H9 (cell line): ENCODE results near the gene EIF3K. TPM values are rescaled to one million over a fixed set of nuclear protein-coding genes. Genes with fewer than 3 reads are reported as not detected.
A peak's percentile ranks its signal among the peaks of the same experiment; 100 is the strongest.
"Not testable (repeated sequence)": the region's sequence is repeated elsewhere in the genome, so short reads cannot be mapped to it uniquely, and the experiment has no call there.

Source experiments
- DNase-seq: peaks from one replicate; pipeline ENCODE4 v3.0.0-alpha.2; 2017
- H2AFZ ChIP-seq: one replicate; pipeline ENCODE4 v1.6.1; 2013; ENCODE audit warnings: mild to moderate bottlenecking, low read length, control low read depth, moderate library complexity
- H2AK5ac ChIP-seq: 2 replicates; pipeline ENCODE4 v1.6.1; 2013; ENCODE audit warnings: low read length, control low read depth, mixed read lengths; ENCODE audit not compliant: insufficient read length
- H2BK120ac ChIP-seq: one replicate; pipeline ENCODE4 v1.6.1; 2013; ENCODE audit warnings: low read depth, mild to moderate bottlenecking, low read length, control low read depth, inconsistent platforms; ENCODE audit not compliant: poor library complexity, severe bottlenecking
- H2BK12ac ChIP-seq: 2 replicates; pipeline ENCODE4 v1.6.1; 2013; ENCODE audit warnings: low read length, control low read depth, mixed read lengths, low read depth; ENCODE audit not compliant: insufficient read length
- H2BK15ac ChIP-seq: 2 replicates; pipeline ENCODE4 v1.6.1; 2013; ENCODE audit warnings: low read depth, low read length, control low read depth
- H2BK20ac ChIP-seq: one replicate; pipeline ENCODE4 v1.6.1; 2013; ENCODE audit warnings: low read depth, mild to moderate bottlenecking, low read length, control low read depth, inconsistent platforms; ENCODE audit not compliant: poor library complexity, severe bottlenecking
- H2BK5ac ChIP-seq: 2 replicates; pipeline ENCODE4 v1.6.1; 2013; ENCODE audit warnings: low read length, control low read depth, mixed read lengths; ENCODE audit not compliant: insufficient read length
- H3K14ac ChIP-seq: 2 replicates; pipeline ENCODE4 v1.6.1; 2013; ENCODE audit warnings: low read length, control low read depth; ENCODE audit not compliant: insufficient read depth
- H3K18ac ChIP-seq: 2 replicates; pipeline ENCODE4 v1.6.1; 2013; ENCODE audit warnings: low read depth, mild to moderate bottlenecking, mixed read lengths, low read length, control low read depth; ENCODE audit not compliant: insufficient read length
- H3K23ac ChIP-seq: 2 replicates; pipeline ENCODE4 v1.6.1; 2013; ENCODE audit warnings: low read length, control low read depth, mixed read lengths, low read depth; ENCODE audit not compliant: insufficient read length
- H3K23me2 ChIP-seq: 2 replicates; pipeline ENCODE4 v1.6.1; 2013; ENCODE audit warnings: low read depth, mild to moderate bottlenecking, mixed read lengths, low read length, control low read depth; ENCODE audit not compliant: insufficient read length, poor library complexity, severe bottlenecking
- H3K27ac ChIP-seq: 2 replicates; pipeline ENCODE4 v1.5.1; 2013; ENCODE audit warnings: low read length, control low read depth, mixed read lengths, low read depth; ENCODE audit not compliant: insufficient read length
- H3K27me3 ChIP-seq: 2 replicates; pipeline ENCODE4 v1.6.1; 2013; ENCODE audit warnings: low read length, control low read depth, inconsistent platforms; ENCODE audit not compliant: insufficient read depth
- H3K4ac ChIP-seq: 2 replicates; pipeline ENCODE4 v1.6.1; 2013; ENCODE audit warnings: low read depth, mild to moderate bottlenecking, control low read depth, inconsistent platforms, low read length, moderate library complexity
- H3K4me1 ChIP-seq: 2 replicates; pipeline ENCODE4 v1.6.1; 2013; ENCODE audit warnings: low read length, control low read depth, inconsistent platforms; ENCODE audit not compliant: insufficient read depth
- H3K4me2 ChIP-seq: 2 replicates; pipeline ENCODE4 v1.6.1; 2013; ENCODE audit warnings: low read length, control low read depth, mixed read lengths; ENCODE audit not compliant: insufficient read length, insufficient read depth
- H3K56ac ChIP-seq: 2 replicates; pipeline ENCODE4 v1.6.1; 2013; ENCODE audit warnings: low read depth, mild to moderate bottlenecking, mixed read lengths, low read length, control low read depth; ENCODE audit not compliant: insufficient read length
- H3K79me1 ChIP-seq: 2 replicates; pipeline ENCODE4 v1.6.1; 2013; ENCODE audit warnings: low read depth, mild to moderate bottlenecking, moderate library complexity, low read length, control low read depth, inconsistent platforms; ENCODE audit not compliant: insufficient read depth, poor library complexity, severe bottlenecking
- H3K79me2 ChIP-seq: 2 replicates; pipeline ENCODE4 v1.6.1; 2013; ENCODE audit warnings: low read length, control low read depth, inconsistent platforms; ENCODE audit not compliant: insufficient read depth
- H3K9ac ChIP-seq: 2 replicates; pipeline ENCODE4 v1.6.1; 2013; ENCODE audit warnings: low read length, control low read depth, mixed read lengths; ENCODE audit not compliant: insufficient read length; ENCODE audit errors: extremely low read depth
- H3K9me3 ChIP-seq: one replicate; pipeline ENCODE4 v1.6.1; 2013; ENCODE audit warnings: low read depth, low read length, inconsistent platforms; ENCODE audit not compliant: control insufficient read depth
- H3T11ph ChIP-seq: one replicate; pipeline ENCODE4 v1.6.1; 2013; ENCODE audit warnings: mild to moderate bottlenecking, low read length, control low read depth, inconsistent platforms
- H4K20me1 ChIP-seq: one replicate; pipeline ENCODE4 v1.6.1; 2013; ENCODE audit not compliant: control insufficient read depth, insufficient read length, insufficient read depth
- H4K5ac ChIP-seq: 2 replicates; pipeline ENCODE4 v1.6.1; 2013; ENCODE audit warnings: low read depth, mild to moderate bottlenecking, mixed read lengths, low read length, control low read depth; ENCODE audit not compliant: insufficient read length
- H4K8ac ChIP-seq: replicated peaks from 2 replicates; pipeline ENCODE4 v1.6.1; 2013; ENCODE audit warnings: low read length, control low read depth, mixed read lengths, low read depth; ENCODE audit not compliant: insufficient read length
- H4K91ac ChIP-seq: 2 replicates; pipeline ENCODE4 v1.6.1; 2013; ENCODE audit warnings: low read depth, mild to moderate bottlenecking, moderate library complexity, mixed read lengths, low read length, control low read depth; ENCODE audit not compliant: insufficient read length
- H3K27ac Mint-ChIP-seq, 3 experiments: 2 replicates in 2 of 3; 3 replicates in 1 of 3; pipeline ENCODE4 v1.8.0; 2020 to 2021; ENCODE audit warnings: mixed read lengths in 3 of 3, mild to moderate bottlenecking in 1 of 3, moderate library complexity in 1 of 3
- H3K27me3 Mint-ChIP-seq: 2 replicates; pipeline ENCODE4 v1.8.0; 2021; ENCODE audit warnings: low read depth, mild to moderate bottlenecking, moderate library complexity, mixed read lengths
- H3K36me3 Mint-ChIP-seq, 3 experiments: 2 replicates in 2 of 3; 3 replicates in 1 of 3; pipeline ENCODE4 v1.8.0; 2020 to 2021; ENCODE audit warnings: low read depth in 3 of 3, mixed read lengths in 3 of 3; ENCODE audit not compliant: insufficient read depth in 1 of 3
- H3K4me1 Mint-ChIP-seq, 2 experiments: 2 replicates each; pipeline ENCODE4 v1.8.0; 2020; ENCODE audit warnings: mixed read lengths in 2 of 2
- H3K4me3 Mint-ChIP-seq, 2 experiments: 2 replicates in 1 of 2; 3 replicates in 1 of 2; pipeline ENCODE4 v1.8.0; 2020 to 2021; ENCODE audit warnings: mild to moderate bottlenecking in 2 of 2, mixed read lengths in 2 of 2, moderate library complexity in 1 of 2
- H3K9me3 Mint-ChIP-seq, 2 experiments: 2 replicates in 1 of 2; 3 replicates in 1 of 2; pipeline ENCODE4 v1.8.0; 2020; ENCODE audit warnings: mild to moderate bottlenecking in 2 of 2, mixed read lengths in 2 of 2, moderate library complexity in 1 of 2
- WGBS: extraction: QIAGEN DNeasy Blood & Tissue Kit; methylation state at CpG from one replicate; pipeline ENCODE4 v1.1.7; 2013; ENCODE audit warnings: missing lambda C conversion rate, low lambda C conversion rate, mixed read lengths; ENCODE audit not compliant: insufficient read length; ENCODE audit errors: extremely low coverage; 5-methylcytosine and 5-hydroxymethylcytosine counted together
- total RNA-seq: library from RNA; stranded (reverse); gene quantifications from 2 replicates; pipeline ENCODE4 v1.2.1, GENCODE V29; 2021
- TF ChIP-seq, protein P1 (sequence below): fragments of 200-600 bp; sonication (generic); conservative IDR thresholded peaks from 3 replicates; pipeline ENCODE4 v1.8.0; 2021; ENCODE audit warnings: antibody characterized with exemption, mild to moderate bottlenecking

EIF3K gene
- total RNA-seq, 1 experiment from 2014 or later: 345 TPM

- Histone ChIP-seq H3K23me2 (no peaks in the 10 kb centered on the region), H4K20me1 (no peaks in the 10 kb centered on the region), H2BK20ac (no peak overlapping the region), H2AK5ac (no peak overlapping the region), H2BK15ac (no peak overlapping the region), H2BK5ac (no peak overlapping the region), H3K4ac (no peak overlapping the region), H3K14ac (no peak overlapping the region), H3K27ac (no peak overlapping the region), H4K91ac (no peak overlapping the region), H3K56ac (no peak overlapping the region), H4K8ac (no peak overlapping the region), H3K4me2 (no peak overlapping the region), H3K9me3 (no peaks in the 10 kb centered on the region), H3K23ac (no peak overlapping the region), H3K18ac (no peak overlapping the region), H3K4me1 (no peaks in the 10 kb centered on the region), H3T11ph (no peak overlapping the region), H4K5ac (no peak overlapping the region), H3K79me1 (no peaks in the 10 kb centered on the region), H2BK12ac (no peak overlapping the region), H2AFZ (no peak overlapping the region), H3K27me3 (no peaks in the 10 kb centered on the region), H3K79me2 (no peaks in the 10 kb centered on the region), H2BK120ac (no peak overlapping the region), H3K9ac (no peak overlapping the region)
- H3K4me1 Mint-ChIP-seq: no peaks in the 10 kb centered on the region
- WGBS: no CpG with 5 or more reads among the region's 11 CpGs
- TF ChIP-seq, protein P1, sequence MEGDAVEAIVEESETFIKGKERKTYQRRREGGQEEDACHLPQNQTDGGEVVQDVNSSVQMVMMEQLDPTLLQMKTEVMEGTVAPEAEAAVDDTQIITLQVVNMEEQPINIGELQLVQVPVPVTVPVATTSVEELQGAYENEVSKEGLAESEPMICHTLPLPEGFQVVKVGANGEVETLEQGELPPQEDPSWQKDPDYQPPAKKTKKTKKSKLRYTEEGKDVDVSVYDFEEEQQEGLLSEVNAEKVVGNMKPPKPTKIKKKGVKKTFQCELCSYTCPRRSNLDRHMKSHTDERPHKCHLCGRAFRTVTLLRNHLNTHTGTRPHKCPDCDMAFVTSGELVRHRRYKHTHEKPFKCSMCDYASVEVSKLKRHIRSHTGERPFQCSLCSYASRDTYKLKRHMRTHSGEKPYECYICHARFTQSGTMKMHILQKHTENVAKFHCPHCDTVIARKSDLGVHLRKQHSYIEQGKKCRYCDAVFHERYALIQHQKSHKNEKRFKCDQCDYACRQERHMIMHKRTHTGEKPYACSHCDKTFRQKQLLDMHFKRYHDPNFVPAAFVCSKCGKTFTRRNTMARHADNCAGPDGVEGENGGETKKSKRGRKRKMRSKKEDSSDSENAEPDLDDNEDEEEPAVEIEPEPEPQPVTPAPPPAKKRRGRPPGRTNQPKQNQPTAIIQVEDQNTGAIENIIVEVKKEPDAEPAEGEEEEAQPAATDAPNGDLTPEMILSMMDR: no peak
- H3K27ac Mint-ChIP-seq: no peak overlapping the region
- H3K4me3 Mint-ChIP-seq: no peak overlapping the region
- no peaks in the 10 kb centered on the region for H3K9me3 Mint-ChIP-seq
- no peaks in the 10 kb centered on the region for H3K27me3 Mint-ChIP-seq
- peaks cover 0 to 6% (median 6%) of the 10 kb centered on the region in 3 experiments; a peak in 3 of 7 replicates for H3K36me3 Mint-ChIP-seq
- no peak for DNase-seq
These were observed 41.2 kb upstream of the EIF3K start for GRCh38 chr19:38577826-38578225.

GRCh38 chr19:38579304-38579703 lies 39.7 kb upstream of the EIF3K start:
- H3K9me3 ChIP-seq, H3K4me3 Mint-ChIP-seq, H2BK15ac ChIP-seq, H3K23ac ChIP-seq, H3K56ac ChIP-seq, H3K4ac ChIP-seq, H4K8ac ChIP-seq, H3K36me3 Mint-ChIP-seq, H3K18ac ChIP-seq, H3K27me3 ChIP-seq, H3T11ph ChIP-seq, H3K4me2 ChIP-seq, H3K14ac ChIP-seq, H3K23me2 ChIP-seq, H4K91ac ChIP-seq, H3K79me2 ChIP-seq, H4K20me1 ChIP-seq, H3K27ac ChIP-seq, H2BK5ac ChIP-seq, H2AK5ac ChIP-seq, H3K4me1 ChIP-seq, H3K9ac ChIP-seq, H3K27me3 Mint-ChIP-seq, H4K5ac ChIP-seq, H3K79me1 ChIP-seq, H2BK12ac ChIP-seq, H2BK120ac ChIP-seq, H2AFZ ChIP-seq, H2BK20ac ChIP-seq, H3K9me3 Mint-ChIP-seq, H3K4me1 Mint-ChIP-seq, DNase-seq: not testable (repeated sequence)
- H3K27ac Mint-ChIP-seq: peak overlapping the region in 1 of 3 experiments; percentile 28; a peak in 2 of 7 replicates
- no CpG with 5 or more reads among the region's 6 CpGs for WGBS
